GDM1 (cell line): ENCODE results near the gene RPS6KB2.

ENCODE experiments used
- DNase-seq: peaks from one replicate; lab custom pipeline; 2025; lab: John Stamatoyannopoulos, UW

RPS6KB2 gene

DNA sequence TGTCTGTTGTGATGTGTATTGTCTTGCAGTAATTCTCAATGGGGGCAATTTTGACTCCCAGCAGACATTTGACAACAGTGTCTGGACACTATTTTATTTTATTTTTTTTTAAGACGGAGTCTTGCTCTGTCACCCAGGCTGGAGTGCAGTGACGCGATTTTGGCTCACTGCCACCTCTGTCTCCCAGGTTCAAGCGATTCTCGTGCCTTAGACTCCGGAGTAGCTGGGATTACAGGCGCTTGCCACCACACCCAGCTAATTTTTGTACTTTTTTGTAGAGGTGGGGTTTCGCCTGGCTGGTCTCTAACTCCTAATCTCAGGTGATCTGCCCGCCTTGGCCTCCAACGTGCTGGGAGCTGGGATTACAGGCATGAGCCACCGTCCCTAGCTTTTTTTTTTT lies 1.4 kb downstream of the RPS6KB2 start:
- DNase-seq = no peak

GRCh38 chr11:67431346-67432249 lies 3.3 kb downstream of the RPS6KB2 start:
- no peak for DNase-seq

DNA sequence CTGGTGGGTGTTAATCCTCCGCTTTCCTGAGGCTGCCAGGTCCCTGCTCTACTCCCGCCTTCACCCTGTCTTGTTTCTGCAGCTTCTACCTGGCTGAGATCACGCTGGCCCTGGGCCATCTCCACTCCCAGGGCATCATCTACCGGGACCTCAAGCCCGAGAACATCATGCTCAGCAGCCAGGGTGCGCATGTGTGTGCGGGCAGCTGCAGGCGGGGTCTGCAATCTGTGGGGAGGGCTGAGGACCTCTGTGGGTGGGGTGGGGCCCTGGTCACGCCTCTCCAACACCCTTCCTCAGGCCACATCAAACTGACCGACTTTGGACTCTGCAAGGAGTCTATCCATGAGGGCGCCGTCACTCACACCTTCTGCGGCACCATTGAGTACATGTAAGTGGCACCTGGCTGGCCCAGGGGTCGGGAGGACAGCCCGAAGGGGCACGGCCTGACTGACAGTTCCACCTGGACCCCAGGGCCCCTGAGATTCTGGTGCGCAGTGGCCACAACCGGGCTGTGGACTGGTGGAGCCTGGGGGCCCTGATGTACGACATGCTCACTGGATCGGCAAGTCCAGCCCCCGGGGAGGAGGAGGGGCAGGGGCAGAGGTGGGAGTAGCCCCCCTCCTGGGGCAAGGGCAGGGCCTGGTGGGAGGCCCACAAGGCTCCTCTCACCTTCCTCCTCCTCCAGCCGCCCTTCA lies 4.5 kb downstream of the RPS6KB2 start:
- no peak for DNase-seq

DNA sequence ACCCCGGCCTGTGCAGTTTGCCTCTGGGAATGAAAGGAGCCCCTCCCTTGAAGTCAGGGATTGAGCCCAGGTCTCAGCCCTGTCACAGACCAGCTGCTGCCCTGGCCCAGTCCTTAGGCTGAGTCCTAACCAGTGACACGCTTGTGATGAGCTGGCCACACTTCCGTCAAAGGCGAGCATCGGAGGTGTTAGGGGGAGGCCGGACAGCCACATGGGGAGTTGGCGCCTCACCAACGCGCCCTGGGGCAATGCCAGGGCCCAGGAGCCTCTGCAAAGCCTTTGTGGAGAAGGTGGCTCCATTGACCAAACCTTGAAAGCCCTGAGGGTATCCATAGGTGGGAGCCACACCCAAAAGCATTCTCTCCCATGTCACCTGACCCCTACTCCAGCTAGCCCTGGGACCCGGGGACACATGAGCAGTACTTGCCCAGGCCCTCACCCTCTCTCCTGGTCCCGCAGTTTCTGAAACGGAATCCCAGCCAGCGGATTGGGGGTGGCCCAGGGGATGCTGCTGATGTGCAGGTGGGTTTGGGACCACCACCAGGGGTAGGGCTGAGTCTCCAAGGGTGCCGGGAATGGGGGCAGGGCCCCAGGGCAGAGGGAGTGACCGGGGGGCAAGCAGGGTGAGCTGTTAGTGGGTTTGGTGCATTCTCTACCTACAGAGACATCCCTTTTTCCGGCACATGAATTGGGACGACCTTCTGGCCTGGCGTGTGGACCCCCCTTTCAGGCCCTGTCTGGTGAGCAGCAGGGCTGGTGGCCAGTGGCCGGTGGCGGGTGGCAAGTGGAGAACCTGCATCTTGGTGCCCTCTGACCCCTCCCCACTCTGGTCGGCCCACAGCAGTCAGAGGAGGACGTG lies 5.5 kb downstream of the RPS6KB2 start:
- DNase-seq = no peak

GRCh38 chr11:67434395-67434881 lies 6.1 kb downstream of the RPS6KB2 start:
- DNase-seq = no peak

DNA sequence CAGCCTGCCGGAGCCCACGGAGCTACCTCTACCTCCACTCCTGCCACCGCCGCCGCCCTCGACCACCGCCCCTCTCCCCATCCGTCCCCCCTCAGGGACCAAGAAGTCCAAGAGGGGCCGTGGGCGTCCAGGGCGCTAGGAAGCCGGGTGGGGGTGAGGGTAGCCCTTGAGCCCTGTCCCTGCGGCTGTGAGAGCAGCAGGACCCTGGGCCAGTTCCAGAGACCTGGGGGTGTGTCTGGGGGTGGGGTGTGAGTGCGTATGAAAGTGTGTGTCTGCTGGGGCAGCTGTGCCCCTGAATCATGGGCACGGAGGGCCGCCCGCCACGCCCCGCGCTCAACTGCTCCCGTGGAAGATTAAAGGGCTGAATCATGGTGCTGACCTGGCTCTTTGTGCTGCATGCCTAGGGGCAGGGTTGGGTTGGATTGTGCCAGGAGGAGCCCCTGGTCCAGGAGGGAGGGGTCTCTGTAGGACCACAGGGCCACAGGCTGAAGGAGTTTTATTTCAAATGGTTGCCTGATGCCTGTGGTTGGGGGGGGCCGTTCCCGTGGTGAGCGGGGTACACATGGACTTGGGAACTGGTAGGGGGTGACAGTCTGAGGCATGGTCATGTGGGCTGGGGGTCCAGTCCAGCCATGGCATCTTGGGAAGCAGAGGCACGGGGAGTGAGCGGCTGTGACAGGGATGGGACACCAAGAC lies 6.9 kb downstream of the RPS6KB2 start:
- DNase-seq = no peak

DNA sequence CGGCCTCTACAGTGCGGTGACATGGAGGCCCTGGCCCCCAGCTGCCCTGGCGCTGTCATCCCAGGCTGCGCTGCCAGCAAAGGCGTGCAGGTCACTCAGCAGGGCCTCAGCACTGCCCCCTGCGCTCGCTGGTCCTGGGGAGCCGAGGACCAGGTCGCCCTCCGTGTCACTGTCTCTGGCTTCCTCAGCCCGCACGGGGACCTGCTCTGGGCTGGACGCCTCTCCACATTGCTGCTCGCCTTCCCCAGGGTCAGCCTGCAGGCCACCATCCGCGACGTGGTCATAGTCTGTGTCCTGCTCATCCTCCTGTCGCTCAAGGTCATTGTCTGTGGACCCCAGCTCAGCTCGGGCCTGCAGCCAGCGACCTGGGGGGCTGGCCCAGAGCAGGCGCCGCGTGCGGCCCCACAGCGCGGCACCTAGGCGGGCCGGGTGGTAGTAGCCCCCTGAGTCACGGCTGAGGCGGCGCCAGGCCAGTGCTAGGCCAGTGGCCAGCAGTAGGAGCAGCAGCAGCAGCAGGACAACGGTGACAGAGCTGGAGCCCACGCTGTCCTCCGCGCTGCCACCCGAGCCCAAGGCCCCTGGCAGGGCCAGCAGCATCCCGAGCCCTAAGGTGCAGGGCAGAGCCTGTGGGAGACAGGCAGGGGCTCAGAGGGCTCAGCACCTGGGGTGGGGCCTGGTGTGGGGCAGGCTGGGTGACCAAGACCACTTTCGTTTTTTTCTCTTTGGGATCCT lies 7.6 kb downstream of the RPS6KB2 start:
- DNase-seq = no peak

DNA sequence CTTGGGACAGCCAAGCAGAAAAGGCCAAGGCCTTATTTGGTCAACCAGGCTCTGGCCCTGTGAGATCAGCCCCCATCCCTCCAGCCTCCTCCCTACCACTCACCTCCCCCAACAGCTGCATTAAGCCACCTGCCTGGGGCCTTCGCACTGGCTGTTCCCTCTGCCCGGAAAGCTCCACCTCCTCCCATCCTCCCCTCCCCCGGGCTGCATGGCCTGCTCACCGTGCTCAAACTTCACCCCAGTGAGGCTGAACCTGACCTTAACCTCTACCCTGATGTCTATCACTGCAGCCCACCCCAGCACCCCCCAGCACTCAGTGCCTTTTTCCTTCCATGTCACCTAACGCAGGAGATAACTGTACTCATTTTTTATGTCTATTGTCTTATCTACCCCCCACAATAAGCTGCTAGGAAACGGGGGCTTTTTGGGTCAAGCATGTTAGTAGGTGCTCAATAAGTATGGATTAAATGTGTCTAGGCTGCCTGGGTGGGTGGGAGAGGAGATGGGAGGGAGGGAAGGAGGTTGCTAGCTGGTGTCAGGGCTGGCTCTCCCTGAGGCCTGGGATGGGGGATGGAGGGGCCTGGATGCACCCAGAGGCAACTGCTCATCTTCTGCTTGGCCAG lies 8.3 kb downstream of the RPS6KB2 start:
- peak; percentile 19 for DNase-seq

DNA sequence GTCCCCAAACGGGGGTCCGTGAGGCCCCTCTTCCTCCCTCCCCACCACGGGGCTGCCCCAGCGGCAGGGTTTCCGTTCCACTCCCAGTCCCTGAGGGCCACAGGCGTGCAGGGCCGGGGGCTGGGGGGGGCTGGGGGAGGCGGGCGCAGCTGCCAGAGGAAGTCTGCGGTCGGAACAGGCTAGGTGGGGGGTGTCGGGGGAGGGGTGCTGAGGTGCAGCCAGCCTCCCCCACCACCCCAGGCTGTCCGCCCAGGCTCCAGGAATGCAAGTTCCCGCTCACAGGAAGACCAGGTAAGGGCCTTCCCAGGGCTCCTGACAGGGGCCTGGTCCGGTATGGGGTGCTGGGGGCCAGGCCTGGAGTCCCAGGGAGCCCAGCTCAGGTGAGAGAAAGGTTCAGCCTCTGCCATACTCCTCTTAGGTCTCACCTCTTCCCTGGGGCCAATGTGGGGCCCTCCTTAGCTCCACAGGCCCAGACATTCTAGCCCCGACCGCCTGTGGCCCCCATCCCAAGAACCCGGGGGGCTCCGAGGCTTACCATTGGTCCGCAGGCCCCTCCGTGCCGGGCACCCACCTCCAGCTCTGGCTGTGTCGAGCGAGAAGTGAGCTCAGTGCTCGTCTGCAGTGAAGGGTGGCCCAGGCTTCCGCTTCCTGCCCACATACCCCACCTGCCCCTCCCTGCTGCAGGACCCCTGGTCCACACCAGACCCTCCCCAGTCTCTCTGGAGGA lies 9.0 kb downstream of the RPS6KB2 start, which contains the start of gene PTPRCAP:
Gene PTPRCAP, minus strand, starts transcription at position 601 of the 727 bp plus-strand sequence. Its CDS starts 63 bp downstream, at position 538.
- DNase-seq = peak; percentile 77

DNA sequence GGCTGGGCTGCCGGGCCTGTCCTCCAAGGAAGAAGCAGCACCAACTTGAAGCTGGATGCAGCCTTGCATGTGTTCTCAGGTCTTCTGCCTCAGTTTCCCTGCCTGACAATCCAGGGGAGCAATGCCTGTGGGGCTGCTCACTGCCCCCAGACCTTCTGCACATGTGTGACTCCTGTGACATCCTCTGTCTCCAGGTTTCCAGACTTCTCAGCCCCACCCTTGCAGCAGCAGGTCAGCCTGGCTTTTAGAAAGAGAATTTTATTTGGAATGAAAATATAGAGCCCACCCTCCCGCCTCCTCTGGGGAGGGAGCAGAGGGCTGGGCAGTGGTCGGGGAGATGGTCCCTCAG lies 9.5 kb downstream of the RPS6KB2 start:
- DNase-seq = no peak

- DNase-seq = no peak
Measured at GRCh38 chr11:67438158-67438902, 10.0 kb downstream of the RPS6KB2 start.

DNA sequence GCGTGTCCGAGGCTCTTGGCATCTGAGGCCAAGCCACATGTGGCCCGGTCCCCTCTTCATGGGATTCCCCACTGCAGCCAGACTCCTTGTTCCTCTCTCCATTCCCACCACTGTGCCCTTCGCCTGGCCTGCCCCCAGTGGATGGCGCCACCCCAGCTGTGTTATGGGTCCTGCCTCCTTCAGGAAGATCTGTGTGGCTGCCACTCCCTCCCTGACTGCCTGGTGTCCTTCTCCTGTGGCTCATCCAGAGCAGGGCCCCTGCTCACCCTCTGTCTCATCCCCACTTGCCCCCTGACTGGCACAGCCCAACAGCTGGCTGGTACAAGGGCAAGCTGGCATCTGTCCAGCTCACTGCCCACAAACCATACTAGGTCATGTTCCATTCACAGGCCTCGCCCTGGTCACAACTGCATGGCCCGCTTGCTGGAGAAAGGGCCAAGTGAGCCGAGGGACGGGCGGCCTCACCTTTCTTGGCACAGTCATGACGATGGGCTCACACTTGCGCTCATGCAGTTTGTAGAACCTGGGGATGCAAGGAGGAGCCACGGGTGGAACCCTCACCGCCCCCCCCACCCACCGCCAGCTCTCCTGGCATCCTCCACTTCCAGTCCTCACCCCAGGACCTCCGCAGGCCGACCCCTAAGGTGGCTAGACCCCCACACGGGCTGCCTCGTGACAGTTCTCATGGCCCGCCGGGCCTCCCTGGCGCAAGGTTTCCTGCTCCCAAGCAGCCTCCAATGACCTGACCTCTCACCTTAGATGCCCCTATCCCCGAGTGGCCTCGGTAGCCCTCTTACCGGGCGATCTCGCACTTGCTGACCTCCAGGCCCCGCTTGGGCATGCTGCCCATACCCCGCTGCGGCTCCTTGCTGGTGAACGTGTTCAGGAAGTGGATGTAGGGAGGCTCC lies 11.3 kb downstream of the RPS6KB2 start:
- peak; percentile 42 for DNase-seq

DNA sequence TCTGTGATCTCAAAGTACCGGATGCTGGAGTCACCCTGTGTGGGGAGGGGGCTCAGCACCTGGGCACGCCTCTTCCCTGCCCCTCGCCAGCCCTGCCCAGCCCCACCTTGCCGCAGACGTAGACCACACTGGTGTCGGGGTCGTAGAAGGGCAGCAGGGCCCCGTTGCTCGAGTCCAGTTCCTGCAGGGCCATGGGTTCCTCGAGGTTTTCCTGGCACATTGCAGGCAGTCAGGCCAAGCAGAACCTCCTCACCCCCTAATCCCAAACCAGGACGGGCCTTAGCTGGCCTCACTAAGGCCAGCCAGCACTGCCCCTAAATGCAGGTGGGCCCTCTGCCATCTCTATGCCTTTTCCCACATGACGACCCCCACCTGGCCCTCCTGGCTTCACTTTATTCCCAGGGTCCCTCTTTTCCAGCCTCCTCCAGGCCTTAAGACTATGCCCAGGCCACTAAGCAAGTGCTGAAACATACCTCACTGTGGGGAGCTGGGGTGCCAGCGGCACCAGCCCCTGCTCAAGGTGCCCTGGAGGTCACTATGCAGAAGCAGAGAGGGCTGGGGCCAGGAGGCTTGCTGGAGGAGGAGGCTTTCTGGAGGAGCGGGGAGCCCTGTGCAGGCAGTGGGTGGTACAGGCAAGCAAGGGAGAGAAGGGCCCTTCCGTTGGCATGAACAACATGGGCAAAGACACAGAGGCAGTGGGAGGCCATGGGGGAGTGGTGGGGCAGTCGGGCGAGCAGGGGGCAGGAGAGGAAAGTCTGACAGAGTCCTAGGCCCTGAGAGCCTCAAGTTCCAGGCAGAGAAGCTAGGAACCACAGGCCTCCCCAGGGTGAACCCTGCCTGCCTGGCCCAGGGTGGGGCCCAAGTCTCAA lies 12.2 kb downstream of the RPS6KB2 start:
- no peak for DNase-seq

- DNase-seq = no peak
Measured at GRCh38 chr11:67441098-67441563, 12.8 kb downstream of the RPS6KB2 start.

DNA sequence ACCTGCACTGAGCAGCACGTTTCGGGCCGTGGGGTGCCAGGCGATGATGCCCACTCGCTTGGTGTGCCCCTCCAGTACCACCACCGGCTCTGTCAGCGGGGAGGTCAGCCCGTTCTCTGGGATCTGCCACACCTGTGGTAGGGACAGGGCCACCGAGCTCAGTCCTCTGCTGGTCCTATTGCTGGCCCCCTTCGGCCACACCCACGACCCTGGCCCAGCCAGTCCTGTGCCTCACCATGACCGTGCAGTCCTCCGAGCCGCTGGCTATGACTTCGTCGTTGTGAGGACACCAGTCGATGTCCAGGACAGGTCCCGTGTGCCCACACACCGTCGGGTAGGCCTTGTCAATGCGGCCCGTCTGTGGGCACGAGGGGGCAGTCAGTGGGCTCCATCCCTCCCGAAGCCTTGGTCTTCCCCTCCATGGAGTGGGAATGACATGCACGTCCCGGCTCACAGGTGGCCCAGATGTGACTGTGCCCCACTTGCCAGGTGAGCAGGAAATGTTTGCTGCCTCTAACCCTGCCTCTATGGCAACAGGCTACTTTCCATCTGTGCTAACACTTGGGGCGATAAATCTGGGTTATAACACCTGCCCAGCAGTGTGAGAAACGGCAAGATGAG lies 13.5 kb downstream of the RPS6KB2 start:
- no peak for DNase-seq
